Urothelium cell line (cell line): ENCODE data around the gene ADGRV1.

Source experiments
- DNase-seq: peaks from one replicate; pipeline ENCODE4 v3.0.0; 2011; ENCODE audit warnings: low spot score, mixed read lengths
- FAIRE-seq: peaks from 2 replicates; lab custom pipeline; 2011; peaks lifted over from hg19 to GRCh38; lab: Jason Lieb, UNC

ADGRV1 gene

DNA sequence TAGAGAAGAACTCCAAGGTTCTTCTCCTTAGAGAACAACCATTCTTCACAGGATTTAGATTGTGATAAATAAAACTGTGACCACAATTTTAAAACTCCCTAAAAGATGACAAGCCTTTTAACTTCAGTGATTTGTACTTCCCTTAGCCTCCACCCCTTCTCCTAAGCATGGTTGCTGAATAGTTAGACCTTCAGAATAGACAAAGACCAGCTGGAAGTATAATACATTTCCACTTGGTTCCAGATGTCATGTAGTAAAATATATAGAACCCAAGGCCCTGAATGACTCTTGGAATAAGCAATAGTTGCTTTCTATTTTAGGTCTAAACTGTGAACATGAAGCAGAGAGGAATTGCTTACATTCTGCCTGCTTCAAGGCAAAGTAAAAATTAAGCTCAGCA lies 615.8 kb downstream of the ADGRV1 start:
- no peak for FAIRE-seq
- DNase-seq: no peak

DNA sequence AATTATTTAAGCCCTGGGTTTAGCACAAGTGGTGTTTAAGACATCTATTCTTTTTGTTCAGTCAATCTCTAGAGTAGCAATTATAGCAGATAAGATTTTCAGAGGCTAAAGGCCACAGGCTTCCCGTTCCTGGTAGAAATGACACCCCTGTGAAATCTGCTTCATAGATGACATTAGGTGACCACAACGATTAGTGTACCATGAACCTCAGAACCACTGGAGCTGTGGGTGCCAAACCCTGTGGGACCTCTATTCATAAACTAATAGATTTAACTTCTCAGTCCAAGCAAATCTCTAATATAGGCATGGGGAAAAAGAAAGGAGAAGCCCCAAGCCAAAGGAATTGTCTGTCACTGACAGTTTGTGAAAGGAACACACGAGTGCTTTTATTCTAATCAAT lies 617.1 kb downstream of the ADGRV1 start:
- no peak for FAIRE-seq
- no peak for DNase-seq

DNA sequence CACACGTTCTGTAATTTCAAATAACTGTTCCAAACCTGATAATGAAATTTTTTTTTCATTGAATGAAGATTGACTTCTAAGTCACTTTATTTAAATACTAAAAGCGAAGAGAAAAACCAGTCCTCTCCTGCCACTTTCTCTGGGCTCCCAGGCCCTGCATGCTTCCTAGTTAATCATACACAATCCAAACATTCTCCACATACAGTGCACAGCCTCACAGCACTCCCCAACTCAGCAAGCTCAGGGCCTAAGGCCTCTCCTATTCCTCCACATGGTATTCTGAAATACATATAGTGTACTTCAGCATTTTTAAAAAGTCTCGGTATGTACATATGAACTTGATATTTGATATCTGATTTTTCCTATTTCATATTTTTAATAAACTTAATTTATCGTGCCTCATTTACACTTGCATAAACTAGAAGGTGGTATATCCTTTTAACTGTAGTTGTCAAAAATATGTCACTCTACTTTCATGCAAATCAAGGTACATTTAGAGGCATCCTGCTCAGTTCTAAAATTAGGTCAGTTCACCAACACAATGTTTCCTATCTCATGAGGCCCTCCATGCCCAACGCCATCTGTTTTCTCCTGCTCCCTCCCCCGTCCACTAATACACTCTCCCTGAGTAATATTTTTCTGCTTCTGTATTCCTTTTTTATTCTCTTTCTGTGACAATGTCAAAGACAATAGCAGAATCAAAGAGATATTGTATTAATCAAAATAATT lies 617.9 kb downstream of the ADGRV1 start:
- no peak for DNase-seq
- no peak for FAIRE-seq

GRCh38 chr5:91177085-91177484 lies 618.5 kb downstream of the ADGRV1 start:
- FAIRE-seq: no peak
- DNase-seq: no peak

DNA sequence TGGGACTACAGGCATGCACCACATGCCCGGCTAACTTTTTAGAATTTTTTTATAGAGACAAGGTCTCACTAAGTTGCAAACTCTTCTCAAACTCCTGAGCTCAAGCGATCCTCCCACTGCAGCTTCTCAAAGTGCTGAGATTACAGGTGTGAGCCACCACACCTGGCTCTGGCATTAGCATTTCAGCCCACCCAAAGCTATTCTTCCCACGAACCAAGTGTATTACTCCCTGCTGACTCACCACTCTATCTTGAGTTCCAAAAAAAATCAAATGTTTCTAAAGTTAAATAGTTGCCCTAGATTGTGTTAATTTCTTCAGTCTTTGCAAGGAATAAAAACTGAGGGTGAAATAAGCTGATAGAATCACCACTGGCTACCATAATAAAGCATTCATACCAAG lies 619.0 kb downstream of the ADGRV1 start:
- no peak for FAIRE-seq
- no peak for DNase-seq

DNA sequence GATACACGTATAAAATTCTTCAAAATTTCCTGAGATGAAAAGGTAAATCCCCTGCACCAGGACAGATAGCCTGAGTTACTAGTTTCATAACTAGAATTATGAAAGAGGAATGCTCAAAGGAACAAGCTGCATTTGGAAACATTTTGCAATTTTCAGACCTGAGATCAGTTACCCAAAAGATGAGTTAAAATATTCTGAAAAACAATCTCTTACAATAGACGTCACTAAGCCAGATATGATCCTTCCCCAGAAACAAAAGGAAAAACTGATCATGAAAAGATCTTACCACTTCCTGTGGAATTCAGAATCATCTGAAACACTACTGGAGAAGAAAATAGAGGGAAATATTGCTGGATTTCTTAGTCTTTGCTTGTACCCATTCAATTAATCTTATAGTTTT lies 619.9 kb downstream of the ADGRV1 start:
- no peak for DNase-seq
- FAIRE-seq: no peak

DNA sequence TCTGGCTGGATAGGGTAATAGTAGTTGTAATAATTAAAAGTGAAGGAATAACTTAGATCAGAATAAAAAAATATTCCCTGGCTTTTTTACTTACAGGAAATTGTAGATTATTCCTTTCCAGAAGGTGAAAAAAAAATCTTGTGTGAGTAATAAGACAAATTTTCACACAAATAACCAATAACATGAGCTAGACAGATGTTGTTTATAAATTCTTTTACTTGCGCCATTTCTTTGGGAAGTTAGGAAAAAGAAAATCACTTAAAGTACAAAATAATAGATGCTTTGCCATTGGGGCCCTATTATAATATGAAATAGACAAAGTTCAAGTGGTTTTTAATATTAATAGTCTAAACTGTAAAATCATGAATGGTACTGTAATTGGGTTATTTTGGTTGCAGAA lies 620.4 kb downstream of the ADGRV1 start:
- FAIRE-seq (no peak), DNase-seq (no peak)

GRCh38 chr5:91180506-91180905 lies 621.9 kb downstream of the ADGRV1 start:
- FAIRE-seq: no peak
- DNase-seq: no peak

DNA sequence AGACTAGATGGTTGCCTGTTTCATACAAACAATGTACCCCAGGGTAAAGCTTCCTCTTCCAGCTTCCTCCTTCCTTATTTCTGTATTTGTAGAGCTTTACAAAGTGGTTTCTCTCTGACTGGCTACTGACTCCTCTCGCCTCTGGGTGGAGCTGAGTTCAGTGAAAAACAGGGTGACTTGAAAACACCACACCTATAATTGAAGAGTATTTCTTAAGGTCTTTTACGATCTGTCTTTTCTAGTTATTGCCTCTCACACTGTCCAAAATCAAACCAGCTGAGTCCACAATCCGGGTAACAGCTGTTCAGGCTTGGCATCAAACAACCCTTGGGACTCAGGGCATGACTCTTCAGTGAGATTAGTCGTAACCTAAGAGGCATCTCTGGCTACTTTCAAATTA lies 624.2 kb downstream of the ADGRV1 start:
- FAIRE-seq (no peak), DNase-seq (no peak)

GRCh38 chr5:91183743-91184142 lies 625.1 kb downstream of the ADGRV1 start:
- no peak for FAIRE-seq
- no peak for DNase-seq

DNA sequence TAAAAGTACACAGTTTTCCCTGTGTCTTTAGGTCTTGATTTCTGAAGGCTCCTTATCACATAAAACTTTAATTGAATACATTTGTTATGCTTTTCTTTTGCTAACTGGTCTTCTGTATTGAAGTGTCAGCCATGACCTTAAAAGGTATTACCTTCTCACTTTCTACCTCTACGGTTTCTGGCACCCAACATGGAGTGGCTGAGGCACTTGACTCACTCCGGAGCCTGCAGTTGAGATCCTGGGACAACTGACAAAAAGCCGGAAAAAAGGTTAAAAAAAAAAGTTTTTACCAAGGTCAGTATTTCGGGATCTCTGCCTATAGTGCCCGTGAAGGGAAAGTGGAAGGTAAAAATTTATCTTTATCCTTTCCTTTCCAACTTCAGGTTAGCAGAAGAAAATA lies 627.5 kb downstream of the ADGRV1 start:
- FAIRE-seq: no peak
- no peak for DNase-seq

DNA sequence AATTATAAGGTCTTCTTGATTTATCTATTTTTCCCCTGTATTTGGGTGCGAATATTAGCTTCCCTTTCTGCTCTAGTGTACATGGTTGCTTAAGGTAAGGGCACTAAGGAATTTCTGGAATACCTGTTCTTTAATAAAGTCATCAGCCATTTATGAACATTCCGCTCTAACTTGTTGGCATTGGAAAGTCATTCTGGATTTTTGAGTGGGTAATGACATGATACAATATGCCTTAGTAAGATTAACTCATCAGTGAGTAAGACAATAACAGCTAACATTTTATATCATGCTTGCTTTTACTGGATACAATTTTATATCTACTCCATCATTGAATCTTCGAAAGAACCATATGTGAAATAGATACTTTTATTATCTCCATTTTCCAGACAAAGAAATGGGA lies 628.4 kb downstream of the ADGRV1 start:
- DNase-seq: no peak
- FAIRE-seq: no peak

GRCh38 chr5:91188755-91189154 lies 630.2 kb downstream of the ADGRV1 start:
- no peak for FAIRE-seq
- no peak for DNase-seq

DNA sequence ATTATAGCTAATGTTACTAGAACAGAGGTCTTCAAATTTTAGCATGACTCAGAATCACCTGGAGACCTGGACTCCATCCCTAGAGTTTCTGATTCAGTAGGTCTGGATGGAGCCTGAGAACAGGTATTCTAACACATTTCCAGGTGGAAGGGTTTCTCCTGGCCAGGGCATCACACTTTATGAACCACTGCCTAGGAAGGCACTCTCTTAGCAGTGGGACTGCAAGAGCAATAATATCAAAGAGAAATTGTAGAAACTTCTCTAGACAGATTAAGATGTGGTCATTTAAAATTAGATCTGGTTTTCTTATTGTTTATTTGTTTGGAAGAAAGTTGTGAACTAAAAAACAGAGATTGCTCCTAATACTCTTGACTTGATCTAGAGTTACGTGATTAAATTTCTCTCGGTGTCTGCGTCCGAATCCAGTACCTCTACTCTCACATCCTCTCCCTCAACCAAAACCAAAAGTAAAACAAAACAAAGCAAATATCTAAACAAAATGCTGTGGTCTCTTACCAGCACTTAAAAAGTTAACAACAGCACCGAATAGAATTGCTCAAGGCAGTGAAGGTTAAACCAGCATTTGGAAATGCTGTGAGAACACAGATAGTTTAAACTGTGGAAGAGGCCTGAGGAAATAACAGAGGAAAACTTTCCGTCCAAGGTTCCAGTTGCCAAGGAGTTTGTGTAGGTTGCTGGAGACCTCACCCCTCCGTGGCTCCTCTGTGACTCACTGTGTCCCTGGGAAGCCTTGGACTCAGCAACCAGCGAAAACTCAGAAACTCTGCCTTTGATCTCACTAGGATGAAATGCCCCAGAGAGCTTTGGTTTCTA lies 631.1 kb downstream of the ADGRV1 start:
- DNase-seq: peak; percentile 51
- no peak for FAIRE-seq

GRCh38 chr5:91190314-91190690 lies 631.7 kb downstream of the ADGRV1 start:
- FAIRE-seq (no peak), DNase-seq (no peak)

- FAIRE-seq (no peak), DNase-seq (no peak)
Observed at GRCh38 chr5:91194824-91195381, 636.3 kb downstream of the ADGRV1 start.

DNA sequence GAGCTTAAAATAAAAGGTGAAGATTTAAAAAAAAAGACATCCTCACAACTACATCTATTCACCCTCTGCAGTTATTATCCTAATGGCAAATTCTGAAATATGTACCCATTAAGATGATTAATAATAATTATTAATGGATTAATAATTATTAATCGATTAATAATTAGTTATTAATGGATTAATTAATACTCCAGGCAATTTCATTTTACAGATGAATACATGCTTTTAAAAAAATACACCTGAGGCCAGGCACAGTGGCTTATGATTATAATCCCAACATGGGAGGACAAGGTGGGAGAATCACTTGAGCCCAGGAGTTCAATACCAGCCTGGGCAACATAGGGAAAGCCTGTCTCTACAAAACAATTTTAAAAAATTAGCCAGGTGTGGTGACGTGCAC lies 642.1 kb downstream of the ADGRV1 start:
- DNase-seq: no peak
- FAIRE-seq: no peak

GRCh38 chr5:91206103-91206502 lies 647.5 kb downstream of the ADGRV1 start:
- FAIRE-seq: no peak
- no peak for DNase-seq

DNA sequence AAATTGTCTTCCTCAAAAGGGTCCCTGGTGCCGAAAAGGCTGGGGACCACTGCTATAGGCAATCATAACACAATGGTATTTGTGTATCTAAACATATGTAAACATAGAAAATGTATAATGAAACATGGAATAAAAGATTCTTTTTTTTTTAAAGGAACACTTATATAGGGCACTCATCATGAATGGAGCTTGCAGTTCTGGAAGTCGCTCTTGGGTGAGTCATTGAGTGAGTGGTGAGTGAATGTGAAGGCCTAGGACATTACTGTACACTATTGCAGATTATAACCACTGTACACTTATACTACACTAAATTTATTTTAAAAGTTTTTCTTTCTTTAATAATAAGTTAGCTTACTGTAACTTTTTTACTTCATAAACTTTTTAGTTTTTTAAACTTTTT lies 648.1 kb downstream of the ADGRV1 start:
- DNase-seq: no peak
- FAIRE-seq: no peak

- no peak for FAIRE-seq
- no peak for DNase-seq
Observed at GRCh38 chr5:91207248-91207647, 648.7 kb downstream of the ADGRV1 start.

- no peak for FAIRE-seq
- DNase-seq: no peak
Observed at GRCh38 chr5:91211997-91212713, 653.6 kb downstream of the ADGRV1 start.

DNA sequence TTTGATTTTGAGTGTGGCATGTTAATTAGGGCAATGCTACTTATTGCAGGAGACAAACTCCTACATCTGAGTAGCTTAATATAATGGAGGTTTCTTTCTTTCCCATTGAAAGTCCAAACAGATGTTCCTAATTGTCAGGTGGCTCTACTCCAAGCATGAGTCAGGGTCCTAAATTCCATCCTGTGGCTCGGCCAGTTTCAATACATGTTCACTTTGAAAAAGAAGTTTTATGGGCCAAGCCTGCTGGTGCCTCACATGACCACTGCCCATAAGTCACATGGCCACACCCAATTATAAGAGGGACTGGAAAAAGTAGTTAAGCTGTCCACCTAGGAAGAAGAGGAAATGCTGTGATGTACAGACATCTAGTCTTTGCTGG lies 654.1 kb downstream of the ADGRV1 start:
- peak; percentile 23 for DNase-seq
- no peak for FAIRE-seq
